HL-60/S4 treated with phorbol 12-myristate 13-acetate at 8.2 ng/mL for 4 days and 3 days (cell line): ENCODE measurements around the gene PGLYRP4.
"Not testable (repeated sequence)": the region's sequence is repeated elsewhere in the genome, so short reads cannot be mapped to it uniquely, and the experiment has no call there.

Experiments used
- in situ Hi-C: fragments of 300-500 bp; cut with MboI; formaldehyde crosslinking; loops from 2 replicates; pipeline ENCODE4 v1.15.0; 2022; ENCODE audit warnings: low sequenced_read_pairs

PGLYRP4 gene

DNA sequence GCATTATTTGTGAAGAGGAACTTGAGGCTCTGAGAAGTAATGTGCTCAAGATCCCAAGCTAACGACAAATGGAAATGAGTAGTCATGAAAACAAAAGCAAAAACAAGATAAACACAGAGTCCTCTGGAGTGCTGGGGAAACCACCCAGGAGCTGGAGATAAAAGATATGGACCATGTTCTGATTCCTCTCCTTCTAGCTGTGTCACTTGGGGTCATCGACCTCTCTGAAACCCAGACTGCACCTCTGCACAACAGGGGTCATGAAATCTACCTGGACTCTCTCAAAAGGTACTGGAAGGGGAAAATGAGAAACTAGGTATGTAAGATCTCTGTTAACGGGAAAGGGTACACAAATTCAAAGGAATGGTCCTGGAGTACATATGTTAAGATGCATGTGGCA lies 6.5 kb downstream of the PGLYRP4 start:
- in situ Hi-C loops: loop anchor here (10.0 kb wide), 1 partner anchor 163 kb away; no protein-coding TSS in a partner anchor

DNA sequence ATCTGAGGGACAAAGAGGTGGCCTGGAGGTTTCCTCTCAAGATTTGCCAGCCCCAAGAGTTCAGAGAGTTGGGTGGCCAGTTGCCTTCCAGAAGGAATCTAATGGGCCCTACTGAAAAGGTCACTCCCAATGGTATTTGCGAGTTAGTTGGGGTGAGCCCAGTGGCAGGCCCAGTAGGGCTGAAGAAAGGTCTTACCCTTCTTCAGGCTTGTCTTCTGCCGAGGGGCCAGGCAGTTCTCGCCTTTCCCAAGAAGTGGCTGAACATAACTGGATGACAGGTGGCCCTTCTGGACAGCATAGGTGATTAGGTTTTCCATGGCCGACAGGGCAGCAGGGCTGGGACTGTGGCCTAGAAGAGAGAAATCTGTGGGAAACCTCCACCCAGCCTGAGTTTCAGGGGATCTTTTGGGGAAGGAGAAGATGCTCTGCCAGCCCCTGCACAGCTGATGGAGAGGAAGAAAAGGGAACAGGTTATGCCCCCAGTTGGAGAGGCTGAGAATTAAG lies 7.2 kb downstream of the PGLYRP4 start:
- in situ Hi-C loops: loop anchor here (10.0 kb wide), 1 partner anchor 163 kb away; no protein-coding TSS in a partner anchor

DNA sequence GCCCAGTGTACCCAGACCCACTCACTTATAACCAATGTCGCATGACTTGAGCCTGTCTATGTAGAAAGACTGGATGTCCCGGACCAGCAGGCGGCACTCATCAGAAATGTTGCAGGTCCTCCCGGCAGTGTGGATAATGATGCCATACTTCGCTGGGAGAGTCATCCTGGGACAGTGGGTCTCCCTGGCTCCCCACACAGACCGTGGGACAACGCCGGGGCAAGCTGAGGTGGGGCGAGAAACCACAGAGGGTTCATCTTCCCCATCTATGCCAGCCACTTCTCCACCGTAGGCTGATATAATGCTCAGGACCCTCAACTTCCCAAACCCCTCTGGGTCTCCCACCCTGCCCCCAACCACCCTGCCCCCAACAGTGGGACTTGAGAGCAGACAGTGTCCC lies 8.3 kb downstream of the PGLYRP4 start:
- in situ Hi-C loops: loop anchor here (10.0 kb wide), 1 partner anchor 164 kb away; no protein-coding TSS in a partner anchor

DNA sequence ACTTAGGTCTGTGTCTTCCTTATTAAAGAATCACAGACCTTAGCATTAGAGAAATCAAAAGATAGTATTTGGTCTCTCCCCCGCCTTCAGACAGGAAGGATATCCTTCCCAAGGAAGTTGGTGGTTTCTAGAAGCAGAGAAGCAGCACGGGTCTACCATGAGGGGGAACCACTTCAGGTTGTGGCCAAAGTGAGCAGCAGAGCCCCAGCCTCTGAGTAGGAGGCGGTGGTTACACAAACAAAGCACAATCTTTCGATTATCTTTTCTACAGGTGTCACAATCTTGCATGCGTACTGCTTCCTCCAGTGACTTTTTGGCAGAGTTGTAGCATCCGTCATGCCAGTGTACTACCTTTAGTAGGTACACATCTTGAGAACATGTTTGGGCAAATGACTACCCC lies 8.8 kb downstream of the PGLYRP4 start:
- in situ Hi-C loops: loop anchor here (10.0 kb wide), 1 partner anchor 165 kb away; no protein-coding TSS in a partner anchor

DNA sequence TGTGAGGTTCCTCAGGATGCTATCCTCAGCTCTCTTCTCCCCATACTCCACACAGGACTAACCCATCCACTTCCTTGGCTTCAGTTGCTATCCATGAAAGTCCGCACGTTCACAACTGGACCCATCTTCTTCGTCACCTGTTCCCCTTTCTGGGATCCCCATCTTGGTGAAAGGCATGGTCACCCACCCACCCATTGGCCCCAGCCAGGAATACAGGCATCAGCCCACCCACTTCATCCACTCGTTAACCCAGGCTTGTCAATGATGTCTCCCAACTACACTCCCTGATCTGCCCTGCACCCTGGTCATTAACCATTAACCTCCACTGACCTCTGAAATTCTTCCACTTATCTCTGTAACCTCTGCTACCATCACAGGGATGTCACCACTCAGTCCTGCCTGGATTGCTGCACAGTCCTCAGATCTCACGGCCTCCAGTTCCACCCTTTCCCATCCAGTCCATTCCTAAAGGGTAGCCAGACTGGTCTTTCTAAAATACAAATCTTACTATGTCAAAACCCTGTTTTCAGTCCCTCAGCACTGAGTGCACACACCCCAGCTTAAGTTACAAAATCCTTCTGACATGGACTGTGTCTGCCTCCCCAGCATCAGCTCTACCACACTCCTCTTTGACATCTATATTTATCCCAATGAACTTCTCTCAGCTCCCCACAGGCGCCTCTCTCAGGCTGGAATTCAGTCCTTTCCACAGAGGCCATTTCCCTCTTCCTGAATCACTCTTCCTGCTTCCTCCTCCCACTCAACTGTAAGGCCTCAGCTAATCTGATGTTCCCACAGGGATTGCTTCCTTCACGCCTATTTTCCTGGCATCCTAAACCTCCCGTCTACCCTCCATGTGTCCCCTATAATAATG lies 10.4 kb downstream of the PGLYRP4 start:
- in situ Hi-C loops: no loop called here

DNA sequence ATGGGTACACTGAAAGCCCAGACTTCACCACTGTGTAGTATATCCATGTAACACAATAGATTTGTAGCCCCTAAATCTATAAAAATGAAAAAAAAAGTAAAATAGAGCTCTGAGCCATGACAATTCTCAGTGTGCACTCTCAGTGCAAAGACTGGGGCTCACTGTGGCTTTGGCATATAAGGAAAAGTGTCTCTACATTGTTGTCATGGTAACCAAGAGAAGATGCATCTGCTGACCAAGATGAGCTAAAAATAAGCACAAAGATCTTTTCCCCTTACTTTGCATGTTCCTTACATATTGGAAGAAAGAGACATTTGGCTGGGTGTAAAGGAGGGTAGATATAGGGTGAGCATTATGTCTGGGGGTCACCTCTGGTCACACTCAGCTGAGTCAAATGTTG lies 12.0 kb downstream of the PGLYRP4 start:
- in situ Hi-C loops: no loop called here

DNA sequence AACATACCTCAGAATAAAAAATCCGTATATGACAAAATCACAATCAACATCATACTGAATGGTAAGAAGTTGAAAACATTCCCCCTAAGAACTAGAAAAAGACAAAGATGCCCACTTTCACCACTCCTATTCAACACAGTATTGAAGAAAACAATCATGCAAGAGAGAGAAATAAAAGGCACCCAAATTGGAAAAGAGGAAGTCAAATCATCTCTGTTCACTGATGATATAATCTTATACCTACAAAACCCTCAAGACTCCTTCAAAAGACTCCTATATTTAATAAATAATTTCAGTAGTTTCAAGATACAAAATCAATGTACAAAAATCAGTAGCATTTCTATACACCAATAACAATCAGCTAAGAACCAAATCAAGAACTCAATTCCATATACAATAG lies 14.7 kb downstream of the PGLYRP4 start:
- in situ Hi-C loops: no loop called here

DNA sequence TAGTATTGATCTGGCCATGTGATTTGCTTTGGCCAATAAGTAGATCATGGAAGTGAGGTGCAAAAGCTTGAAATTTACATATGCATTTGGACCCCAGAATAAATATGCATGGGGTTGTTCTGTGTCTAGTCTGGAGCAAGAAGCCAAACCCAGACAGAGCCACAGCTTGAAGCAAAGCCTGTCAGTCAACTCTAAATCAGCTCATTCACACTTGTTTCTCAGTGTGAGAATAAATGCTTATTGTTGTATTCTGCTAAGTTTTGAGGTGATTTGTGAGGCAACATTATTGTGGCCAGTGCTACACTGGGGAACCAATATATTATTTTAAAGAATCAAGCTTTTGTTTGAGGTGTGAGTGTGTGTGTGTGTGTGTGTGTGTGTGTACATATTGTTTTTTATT lies 23.7 kb downstream of the PGLYRP4 start:
- in situ Hi-C loops: no loop called here

DNA sequence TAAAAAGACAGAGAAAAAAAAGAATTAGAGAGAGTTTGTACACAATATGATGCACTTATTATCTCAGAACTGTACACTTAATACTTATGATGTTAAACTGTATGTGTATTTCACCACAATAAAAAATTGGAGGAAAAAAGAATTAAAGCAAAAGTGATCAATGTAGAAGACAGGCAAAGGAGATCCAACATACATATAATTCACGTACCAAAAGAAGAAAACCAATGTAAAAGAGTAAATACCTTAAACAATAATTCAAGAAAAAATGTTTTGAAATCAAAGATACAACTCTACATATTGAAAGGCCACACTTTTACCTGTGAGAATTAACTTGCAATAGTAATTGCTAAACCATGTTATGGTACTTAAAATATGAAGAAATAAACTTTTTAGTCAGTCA lies 26.1 kb downstream of the PGLYRP4 start:
- in situ Hi-C loops: no loop called here

DNA sequence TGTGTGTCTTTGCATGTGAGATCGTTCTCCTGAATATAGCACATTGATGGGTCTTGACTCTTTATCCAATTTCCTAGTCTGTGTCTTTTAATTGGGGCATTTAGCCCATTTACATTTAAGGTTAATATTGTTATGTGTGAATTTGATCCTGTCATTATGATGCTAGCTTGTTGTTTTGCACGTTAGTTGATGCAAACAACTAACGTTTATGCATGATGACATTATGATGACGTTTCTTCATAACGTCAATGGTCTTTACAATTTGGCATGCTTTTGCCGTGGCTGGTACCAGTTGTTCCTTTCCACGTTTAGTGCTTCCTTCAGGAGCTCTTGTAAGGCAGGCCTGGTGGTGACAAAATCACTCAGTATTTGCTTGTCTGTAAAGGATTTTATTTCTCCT lies 30.5 kb downstream of the PGLYRP4 start:
- in situ Hi-C loops: not testable (repeated sequence)

DNA sequence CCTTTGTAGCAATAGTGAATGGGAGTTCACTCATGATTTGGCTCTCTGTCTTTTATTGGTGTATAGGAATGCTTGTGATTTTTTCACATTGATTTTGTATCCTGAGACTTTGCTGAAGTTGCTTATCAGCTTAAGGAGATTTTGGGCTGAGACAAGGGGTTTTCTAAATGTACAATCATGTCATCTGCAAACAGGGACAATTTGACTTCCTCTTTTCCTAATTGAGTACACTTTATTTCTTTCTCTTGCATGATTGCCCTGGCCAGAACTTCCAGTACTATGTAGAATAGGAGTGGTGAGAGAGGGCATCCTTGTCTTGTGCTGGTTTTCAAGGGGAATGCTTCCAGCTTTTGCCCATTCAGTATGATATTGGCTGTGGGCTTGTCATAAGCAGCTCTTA lies 32.6 kb downstream of the PGLYRP4 start:
- in situ Hi-C loops: not testable (repeated sequence)

DNA sequence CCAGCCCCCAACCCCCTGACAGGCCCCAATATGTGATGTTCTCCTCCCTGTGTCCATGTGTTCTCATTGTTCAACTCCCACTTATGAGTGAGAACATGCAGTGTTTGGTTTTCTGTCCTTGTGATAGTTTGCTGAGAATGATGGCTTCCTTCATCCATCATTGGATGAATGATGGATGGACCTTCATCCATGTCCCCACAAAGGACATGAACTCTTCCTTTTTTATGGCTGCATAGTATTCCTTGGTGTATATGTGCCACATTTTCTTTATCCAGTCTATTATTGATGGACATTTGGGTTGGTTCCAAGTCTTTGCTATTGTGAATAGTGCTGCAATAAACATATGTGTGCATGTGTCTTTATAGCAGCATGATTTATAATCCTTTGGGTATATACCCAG lies 34.3 kb downstream of the PGLYRP4 start:
- in situ Hi-C loops: not testable (repeated sequence)

DNA sequence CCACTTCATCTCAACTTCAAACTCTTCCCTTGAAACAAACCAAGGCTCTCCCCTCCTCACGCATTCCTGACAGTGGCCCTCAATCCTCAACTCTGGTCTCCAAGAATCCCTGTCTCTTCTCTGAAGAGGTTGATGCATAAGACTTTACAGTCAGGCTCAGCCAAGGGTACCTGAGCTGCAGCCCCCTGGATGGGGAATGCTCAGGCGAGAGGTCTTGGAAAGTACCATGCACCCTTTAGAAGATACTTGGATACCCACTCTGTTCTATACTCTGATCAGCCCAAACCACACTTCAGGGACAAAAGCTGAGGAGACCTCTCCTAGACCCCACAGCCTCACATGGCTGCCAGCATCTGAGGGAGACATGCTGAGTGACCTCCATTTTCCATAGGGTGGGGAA lies 35.4 kb downstream of the PGLYRP4 start:
- in situ Hi-C loops: no loop called here

DNA sequence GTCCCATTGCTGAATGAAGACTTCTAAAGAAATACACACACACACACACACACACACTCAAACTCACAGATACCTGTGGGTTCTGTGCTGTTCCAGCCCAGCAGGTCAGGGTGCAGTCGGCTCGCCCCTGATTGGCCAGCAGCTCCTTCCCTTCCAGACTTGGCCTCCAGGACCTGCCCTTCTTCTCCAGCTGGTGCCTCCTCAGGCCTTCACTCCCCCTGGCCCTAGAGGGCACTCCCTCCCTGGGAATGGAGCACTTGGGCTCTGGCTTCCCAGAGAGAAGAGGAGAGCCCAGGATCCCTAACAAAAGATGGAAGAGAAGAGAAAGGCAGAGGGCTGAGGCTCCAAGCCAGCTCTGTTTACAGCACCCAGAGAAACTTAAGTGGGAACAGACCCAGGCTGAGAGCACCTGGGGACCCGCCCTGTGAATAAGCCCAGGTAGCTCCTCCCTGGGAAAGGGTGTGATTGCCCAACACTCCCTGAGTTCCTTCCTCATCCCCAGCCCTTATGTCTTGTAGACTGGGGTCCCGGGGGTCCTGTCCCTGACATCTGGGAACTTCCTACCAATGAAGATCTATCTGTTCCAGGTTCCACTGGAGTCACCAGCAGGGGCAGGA lies 36.0 kb downstream of the PGLYRP4 start, which contains the start of gene PGLYRP3:
Gene PGLYRP3 (minus strand): TSS at position 383 of the 617 bp plus-strand sequence. CDS start 2,287 bp downstream, outside the sequence.
- in situ Hi-C loops: no loop called here

DNA sequence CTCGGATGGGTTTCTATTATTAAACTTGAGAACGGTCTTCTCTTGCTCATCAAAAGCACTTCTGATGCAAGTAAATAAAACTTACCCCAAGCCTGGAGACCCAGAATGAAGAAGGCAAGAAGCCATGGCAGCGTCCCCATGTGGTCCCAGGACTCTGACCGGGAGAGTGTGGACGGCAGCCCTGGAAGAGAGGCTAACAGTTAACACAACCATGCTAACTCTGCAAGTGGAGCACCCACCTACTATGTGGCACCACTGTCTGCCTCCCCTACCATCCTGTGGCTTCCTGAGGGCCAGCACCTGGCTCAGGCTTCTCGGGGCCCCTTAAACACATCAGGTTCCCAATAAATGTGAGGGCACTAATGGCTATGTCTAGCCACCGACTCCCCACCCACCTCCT lies 38.1 kb downstream of the PGLYRP4 start:
- in situ Hi-C loops: no loop called here

DNA sequence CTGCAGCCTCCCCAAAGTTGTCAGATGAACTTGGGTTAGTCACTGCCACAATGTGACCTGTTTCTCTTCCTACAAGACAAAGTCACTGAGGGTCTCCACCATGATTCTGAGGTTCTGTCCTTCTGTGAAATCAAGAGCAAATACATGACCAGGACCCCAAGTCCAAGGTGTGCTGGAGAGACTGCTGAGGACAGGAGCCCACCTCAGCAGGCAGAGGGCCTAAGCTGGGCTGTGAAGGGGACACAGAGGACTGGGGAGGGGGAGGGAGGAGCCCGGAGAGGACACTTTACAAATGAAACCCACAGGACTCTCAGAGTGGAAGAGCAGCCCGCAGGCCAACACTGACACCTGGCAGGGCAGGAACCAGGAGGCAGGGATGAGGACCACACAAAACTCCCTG lies 39.2 kb downstream of the PGLYRP4 start:
- in situ Hi-C loops: no loop called here

DNA sequence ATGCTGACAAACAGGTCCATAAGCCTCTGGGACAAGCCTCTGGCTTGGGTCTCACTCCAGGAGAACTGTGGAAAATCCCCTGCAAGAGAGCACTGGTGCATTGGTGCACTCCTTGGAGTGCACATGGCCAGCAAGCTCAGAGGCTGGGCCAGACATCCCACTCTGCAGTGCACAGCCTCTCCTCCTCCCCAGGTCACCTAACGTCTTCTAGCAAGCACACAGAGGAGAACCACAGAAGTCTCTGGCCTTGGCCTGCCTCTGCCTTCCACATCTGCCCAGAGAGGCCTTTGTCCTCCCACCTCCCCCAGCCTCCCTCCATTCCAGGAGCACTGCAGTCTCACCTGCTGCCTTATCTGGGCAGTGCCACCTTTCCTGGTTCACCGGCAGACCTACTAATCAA lies 40.1 kb downstream of the PGLYRP4 start:
- in situ Hi-C loops: no loop called here

DNA sequence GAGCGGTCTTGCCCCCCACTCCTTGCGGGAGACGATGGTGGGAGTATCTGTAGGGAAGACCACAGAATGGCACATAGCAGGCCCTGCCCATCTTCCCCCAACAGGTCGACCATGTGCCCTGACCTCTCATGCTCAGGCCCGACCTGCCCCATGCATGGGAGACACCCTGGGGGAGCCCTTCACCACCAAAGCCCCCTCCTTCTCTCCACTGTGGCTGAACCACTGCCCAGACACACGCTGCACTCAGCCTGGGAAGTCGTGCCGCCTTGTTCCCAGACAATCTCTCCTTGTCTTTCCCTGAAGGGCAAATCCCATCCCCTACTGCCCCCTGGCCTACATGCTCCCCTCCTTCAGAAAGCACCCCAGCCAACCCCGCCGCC lies 41.4 kb downstream of the PGLYRP4 start:
- in situ Hi-C loops: no loop called here

DNA sequence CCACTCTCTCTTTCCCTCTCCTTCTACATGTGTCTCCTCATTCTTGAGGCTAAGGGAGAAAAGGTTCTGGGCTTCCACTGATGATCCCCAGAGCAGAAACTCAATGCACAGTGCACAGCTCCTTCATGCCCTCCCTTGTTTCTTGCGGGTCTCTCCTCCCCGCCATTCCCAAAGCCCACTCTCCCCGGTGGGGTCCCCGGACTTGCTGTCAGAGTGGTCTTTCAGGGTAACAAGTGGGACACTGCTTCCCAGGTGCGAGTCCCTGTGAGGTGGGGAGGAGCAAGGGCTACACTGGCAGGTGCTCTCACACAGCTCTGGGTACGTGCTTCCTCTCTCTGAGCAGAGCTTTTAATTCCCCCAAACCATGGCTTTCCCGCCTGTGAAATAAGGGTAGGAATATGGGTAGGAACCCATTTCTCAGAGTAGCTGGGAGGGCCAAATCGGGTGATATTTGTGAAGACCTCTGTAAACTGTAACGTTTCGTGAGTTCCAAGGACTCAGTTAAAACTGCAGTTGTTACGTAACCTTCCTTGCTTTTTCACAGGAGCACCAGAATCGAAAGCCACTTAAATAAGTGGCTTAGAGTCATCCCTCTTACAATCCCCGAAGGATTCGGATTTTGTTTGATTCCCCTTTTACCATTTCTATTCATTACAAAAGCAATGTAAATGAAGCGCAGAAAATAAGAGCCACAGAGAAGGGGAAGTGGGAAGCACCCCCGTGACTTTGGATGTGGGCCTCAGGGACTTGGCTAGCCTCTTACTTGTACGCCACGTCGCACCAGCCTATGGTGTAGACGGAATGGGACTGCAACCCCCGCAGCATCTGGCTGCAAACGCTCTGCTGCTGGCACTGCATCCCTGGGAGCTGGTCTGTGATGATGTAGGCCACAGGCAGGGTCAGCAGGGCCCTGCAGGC lies 42.1 kb downstream of the PGLYRP4 start:
- in situ Hi-C loops: no loop called here

DNA sequence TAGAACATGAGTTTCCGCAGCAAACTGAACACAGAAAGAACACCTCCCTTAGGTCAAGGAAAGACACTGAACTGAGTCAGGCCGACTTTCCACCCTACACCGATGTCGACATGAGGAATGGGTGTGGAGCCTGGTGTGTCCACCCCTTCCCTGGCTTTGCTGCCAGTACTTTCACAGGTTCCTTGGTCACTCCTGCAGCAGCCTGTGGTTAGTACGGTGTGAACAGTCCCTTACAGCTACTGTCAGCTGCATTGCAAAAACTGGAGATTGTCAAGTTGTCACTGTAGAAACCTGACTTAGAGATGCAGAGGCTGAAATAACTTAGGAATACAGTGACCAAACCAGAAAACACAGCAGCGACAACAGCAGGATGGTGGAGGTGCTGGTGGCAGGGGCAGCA lies 43.0 kb downstream of the PGLYRP4 start:
- in situ Hi-C loops: no loop called here

DNA sequence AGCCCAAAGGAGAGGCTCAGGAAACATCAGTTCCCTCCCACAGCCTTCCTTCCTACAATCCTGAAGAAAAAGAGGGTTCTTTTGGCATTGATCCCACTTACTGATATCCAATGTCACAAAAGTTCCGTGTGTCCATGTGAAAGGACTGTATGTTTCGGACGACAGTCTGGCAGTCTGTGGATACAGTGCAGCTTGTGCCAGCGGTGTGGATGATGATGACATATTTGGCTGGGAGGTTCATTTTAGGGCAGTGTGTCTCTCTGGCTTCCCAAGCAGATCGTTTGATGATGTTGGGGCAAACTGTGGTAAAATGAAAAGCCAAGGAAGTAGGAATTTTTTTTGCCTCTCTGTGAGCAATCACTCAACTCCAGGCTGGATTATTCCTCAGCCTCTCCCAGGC lies 46.3 kb downstream of the PGLYRP4 start:
- in situ Hi-C loops: no loop called here
